HG02798 (cell line): ENCODE data around the gene JADE3.

Source experiments
- ATAC-seq: cut with Tn5 transposase; IDR thresholded peaks from one replicate; pipeline ENCODE4 v1.9.1; 2021; ENCODE audit warnings: mild to moderate bottlenecking; ENCODE audit not compliant: unreplicated experiment, poor library complexity

Gene JADE3

DNA sequence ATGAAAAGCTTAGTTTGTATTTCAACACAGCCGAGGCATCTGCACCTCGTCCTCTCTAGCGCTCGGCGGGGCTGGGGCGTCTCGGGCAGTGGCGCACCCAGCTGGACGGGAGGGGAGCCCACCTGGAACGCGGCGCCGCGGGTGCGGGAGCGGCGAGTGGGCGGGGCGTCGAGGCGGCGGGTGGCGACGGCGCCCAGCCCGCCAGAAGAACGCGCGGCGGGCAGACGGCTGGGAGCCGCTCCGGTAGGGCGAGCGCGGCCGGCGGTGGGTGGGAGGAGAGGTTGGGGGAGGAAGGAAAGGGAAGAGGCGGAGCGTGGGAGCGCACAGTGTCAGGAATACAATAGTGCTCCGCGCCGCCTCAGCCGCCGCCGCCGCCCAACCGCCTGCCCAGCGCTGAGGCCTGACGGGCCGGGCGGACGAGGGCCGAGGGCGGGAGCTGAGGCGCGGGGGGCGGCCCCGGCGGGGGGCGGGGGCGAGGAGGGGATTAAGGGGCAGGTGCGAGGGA lies at the start of gene JADE3:
TSS of gene JADE3 (plus strand) at position 324 of the 505 bp plus-strand sequence. CDS start 72,474 bp downstream, outside the sequence.
- peak; percentile 52 for ATAC-seq

DNA sequence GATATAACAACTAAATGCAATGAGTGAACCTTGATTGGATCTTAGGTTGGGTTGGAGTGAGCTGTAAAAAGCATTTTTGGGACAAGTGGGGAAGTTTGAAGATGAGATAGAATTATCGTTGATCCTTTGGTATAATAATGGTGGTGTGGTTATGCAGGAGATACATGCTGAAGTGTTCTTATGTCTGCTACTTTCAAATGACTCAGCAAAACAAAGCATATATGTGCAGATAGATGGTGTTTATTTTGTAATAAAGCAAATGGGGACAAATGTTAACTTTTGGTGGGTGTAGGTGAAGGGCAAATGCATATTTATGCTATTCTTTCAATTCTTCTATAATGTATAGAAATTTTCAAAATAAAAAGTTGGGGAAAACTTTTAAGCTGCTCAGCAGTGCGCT lies 49.1 kb upstream of the JADE3 start:
- ATAC-seq = no peak

DNA sequence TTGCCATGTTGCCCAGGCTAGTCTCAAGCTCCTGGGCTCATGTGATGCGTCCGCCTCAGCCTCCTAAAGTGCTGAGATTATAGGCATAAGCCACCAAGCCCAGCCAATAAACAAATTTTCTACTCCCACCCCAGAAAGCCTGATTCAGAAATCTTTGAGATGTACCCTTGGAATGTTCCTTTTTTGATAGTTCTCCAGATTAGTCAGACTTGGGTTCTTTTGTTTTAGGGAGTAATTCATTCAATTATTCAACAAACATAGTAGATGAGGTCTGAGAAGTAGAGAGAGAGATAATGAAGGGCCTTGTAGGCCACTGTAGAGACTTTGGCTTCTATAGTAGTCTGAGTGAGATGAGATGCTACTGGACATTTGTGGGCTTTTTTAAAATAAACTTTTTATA lies 47.6 kb upstream of the JADE3 start:
- no peak for ATAC-seq

GRCh38 chrX:46865281-46865680 lies 46.9 kb upstream of the JADE3 start:
- ATAC-seq = no peak

- no peak for ATAC-seq
Observed at GRCh38 chrX:46866726-46867125, 45.5 kb upstream of the JADE3 start.

DNA sequence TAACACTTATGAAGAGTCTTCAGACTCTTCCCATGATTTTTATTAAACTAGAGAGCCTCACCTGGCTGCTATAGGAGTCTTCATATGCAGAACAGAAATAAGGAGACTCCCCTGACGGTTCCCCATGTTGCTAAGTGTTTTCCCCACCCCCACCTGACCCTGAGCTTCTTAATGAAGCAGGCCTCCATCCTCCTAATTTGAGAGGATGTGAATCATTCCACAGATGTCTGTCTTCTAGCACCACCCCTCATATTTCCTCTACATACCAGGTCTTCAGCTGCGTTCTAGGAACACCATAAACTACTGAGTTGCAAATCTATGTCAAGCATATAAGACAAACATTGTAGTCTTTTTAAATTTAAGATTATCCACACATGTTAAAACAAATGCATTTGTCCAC lies 38.5 kb upstream of the JADE3 start:
- ATAC-seq = no peak

DNA sequence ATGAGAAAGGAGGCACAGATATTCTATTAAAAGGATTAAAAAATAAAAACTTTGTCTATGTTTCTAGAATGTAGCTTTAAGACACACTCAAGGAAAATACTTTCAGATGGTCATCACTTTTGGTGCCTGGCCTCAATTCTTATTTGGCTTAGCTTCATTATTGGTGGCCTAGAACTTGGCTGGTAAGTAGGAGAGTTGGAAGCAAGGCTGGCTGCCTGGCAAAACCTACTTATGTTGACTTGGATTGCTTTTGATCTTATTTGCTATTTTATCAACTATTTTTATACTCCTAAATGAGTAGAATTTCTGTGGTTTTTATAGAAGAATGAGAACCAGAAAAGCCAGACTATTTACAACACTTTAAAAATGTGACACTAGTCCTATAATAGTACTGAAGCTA lies 35.3 kb upstream of the JADE3 start:
- ATAC-seq = no peak

DNA sequence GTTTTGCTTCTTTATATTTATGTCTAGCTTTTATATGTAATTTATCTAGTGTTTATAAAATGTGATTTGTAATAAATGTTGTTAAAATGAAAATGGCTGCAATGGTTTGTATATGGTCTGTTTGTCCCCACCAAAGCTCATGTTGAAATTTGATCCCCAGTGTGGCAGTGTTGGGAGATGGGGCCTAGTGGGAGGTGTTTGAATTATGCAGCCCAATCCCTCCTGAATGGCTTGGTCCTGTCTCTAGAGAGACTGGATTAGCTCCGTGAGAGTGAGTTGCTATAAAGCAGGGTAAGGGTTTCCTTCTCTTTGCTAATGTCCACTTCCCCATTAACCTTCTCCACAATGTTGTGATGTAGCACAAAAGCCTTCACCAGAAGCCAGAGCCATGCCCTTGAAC lies 30.0 kb upstream of the JADE3 start:
- ATAC-seq = no peak

GRCh38 chrX:46884799-46885198 lies 27.4 kb upstream of the JADE3 start:
- ATAC-seq = no peak

DNA sequence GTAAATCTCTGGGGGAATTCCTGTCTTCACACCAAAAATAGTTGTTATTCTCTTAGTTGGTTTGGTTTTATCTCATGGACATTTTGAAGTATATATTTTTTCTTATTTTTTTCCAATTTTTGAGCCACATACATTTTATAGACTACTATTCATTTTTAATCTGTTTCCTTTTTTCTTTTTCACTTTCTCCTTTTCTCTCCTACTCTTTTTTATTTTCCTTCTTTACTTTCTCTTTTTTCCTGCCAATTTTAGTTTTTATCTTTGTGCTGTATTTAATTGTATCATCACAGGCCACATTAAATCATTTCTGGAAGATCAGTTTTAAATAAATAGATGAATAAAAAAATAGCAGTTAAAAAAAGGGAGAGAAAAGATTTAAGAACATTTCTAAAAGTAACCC lies 14.0 kb upstream of the JADE3 start:
- ATAC-seq = no peak

DNA sequence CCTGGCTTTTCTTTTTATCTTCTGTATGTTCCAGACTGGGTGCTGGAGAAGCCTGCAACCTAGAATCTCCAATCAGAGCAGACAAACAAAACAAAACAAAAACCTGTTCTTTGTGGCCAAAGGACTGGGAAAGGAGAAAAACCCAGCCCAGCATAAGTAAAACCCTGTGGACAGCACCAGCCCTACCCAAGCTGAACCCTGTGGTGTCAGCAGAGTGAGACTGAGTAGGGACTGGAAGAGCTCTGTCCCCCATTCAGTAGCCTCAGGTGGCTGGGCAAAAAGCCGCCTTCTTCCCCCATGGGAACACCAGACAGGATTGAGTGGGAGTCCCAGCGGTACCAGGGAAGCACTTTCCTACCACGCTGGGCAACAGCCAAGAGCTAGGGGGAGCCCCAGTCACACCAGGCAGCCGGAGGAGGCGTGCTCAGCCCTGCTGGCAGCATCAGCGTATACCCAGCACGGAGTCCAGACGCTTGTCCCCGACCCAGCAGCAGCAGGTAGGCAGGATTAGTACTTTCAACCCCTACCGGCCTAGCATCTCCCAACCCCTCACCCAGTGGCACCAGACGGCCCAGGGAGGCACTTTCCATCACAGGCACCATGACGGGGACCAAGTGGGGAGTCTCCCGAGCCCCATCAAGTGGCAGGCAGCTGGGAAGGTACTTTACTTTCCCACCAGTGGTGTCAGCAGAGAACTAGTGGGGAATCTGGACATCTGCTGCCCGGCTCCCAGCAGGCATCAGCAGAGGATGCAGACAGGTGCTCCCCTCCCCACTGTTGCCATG lies 8.6 kb upstream of the JADE3 start:
- peak; percentile 93 for ATAC-seq

GRCh38 chrX:46904626-46905025 lies 7.6 kb upstream of the JADE3 start:
- no peak for ATAC-seq

GRCh38 chrX:46910415-46910814 lies 1.8 kb upstream of the JADE3 start:
- ATAC-seq = no peak

- ATAC-seq = peak; percentile 57
Observed at GRCh38 chrX:46912603-46913491, 626 bp downstream of the JADE3 start.

- no peak for ATAC-seq
Observed at GRCh38 chrX:46913667-46914066, 1.4 kb downstream of the JADE3 start.

GRCh38 chrX:46916273-46916672 lies 4.1 kb downstream of the JADE3 start:
- no peak for ATAC-seq

GRCh38 chrX:46917622-46918021 lies 5.4 kb downstream of the JADE3 start:
- no peak for ATAC-seq

GRCh38 chrX:46918434-46918833 lies 6.2 kb downstream of the JADE3 start:
- no peak for ATAC-seq

DNA sequence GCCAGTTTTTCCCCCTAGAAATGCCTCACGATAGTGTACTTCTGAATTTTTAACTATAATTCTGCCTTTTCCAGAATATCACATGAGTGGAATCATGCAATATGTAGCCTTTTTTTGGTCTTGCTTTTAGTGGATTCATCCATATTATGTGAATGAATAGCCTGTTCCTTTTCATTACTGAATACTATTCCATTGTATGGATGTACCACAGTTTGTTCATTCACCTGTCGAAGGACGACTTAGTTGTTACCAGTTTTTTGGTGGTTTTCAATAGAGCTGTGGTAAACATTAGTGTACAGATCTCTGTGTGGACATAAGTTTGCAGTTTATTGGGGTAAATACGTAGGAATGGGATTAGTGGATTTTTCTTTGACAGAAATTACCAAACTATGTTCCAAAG lies 8.0 kb downstream of the JADE3 start:
- no peak for ATAC-seq

DNA sequence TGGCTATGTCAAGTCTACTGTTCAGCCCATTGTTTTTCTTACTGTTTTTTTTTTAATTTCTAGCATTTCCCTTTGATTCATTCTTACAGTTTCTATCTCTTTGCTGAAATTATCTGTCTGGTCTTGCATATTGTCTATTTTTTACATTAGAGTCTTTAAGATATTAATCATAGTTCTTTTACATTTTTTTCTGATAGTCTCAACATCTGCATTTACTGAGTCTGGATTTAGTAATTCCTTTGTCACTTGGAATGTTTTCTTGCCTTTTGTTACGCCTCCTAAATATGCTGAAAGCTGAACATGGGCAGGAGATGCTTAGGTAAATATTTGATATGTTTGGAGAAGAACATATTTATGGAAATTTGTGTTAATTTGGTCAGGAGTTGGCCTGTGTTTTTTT lies 10.4 kb downstream of the JADE3 start:
- ATAC-seq = no peak

- no peak for ATAC-seq
Observed at GRCh38 chrX:46927718-46928117, 15.5 kb downstream of the JADE3 start.
